Thymus (tissue), 11 donors: Measurements from ENCODE around the gene RS1. TPM values are rescaled to one million over a fixed set of nuclear protein-coding genes. Genes with fewer than 3 reads are reported as not detected.

Experiments used
- DNase-seq, 9 donors: peaks; one replicate each; pipeline ENCODE4 v3.0.0-alpha.2; 2013; ENCODE audit warnings: low spot score in 9 of 9, low read depth in 6 of 9, missing footprints in 1 of 9
- H3K27ac ChIP-seq, 2 donors: one replicate each; pipeline ENCODE4 v1.5.1; 2013; ENCODE audit warnings: control low read depth in 1 of 2, low read depth in 1 of 2, low read length in 1 of 2, mild to moderate bottlenecking in 1 of 2, moderate library complexity in 1 of 2
- H3K27me3 ChIP-seq, 2 donors: one replicate each; pipeline ENCODE4 v1.5.1; 2013; ENCODE audit warnings: low read length in 1 of 2; ENCODE audit not compliant: control insufficient read depth in 2 of 2, insufficient read depth in 1 of 2
- H3K36me3 ChIP-seq, 2 donors: one replicate each; pipeline ENCODE4 v1.5.1; 2013; ENCODE audit warnings: low read length in 1 of 2, mild to moderate bottlenecking in 1 of 2, moderate library complexity in 1 of 2; ENCODE audit not compliant: control insufficient read depth in 2 of 2, insufficient read depth in 2 of 2
- H3K4me1 ChIP-seq, 2 donors: one replicate each; pipeline ENCODE4 v1.5.1; 2013; ENCODE audit warnings: low read length in 2 of 2; ENCODE audit not compliant: control insufficient read depth in 2 of 2, insufficient read depth in 2 of 2
- H3K4me3 ChIP-seq, 2 donors: one replicate each; pipeline ENCODE4 v1.5.1; 2013; ENCODE audit warnings: low read length in 2 of 2, control low read depth in 1 of 2, mild to moderate bottlenecking in 1 of 2
- H3K9me3 ChIP-seq, 2 donors: one replicate each; pipeline ENCODE4 v1.5.1; 2013; ENCODE audit warnings: low read length in 1 of 2, mild to moderate bottlenecking in 1 of 2; ENCODE audit not compliant: control insufficient read depth in 2 of 2, insufficient read depth in 1 of 2
- WGBS: extraction: QIAGEN DNeasy Blood & Tissue Kit; methylation state at CpG from one replicate; pipeline ENCODE4 v1.1.7; 2013; 5-methylcytosine and 5-hydroxymethylcytosine counted together
- polyA plus RNA-seq: library from polyadenylated mRNA; stranded (reverse); fragments of 200-250 nt; gene quantifications from one replicate; pipeline ENCODE4 v1.2.3, GENCODE V29; 2013
- total RNA-seq: library from RNA; stranded (reverse); fragments of 120-200 nt; gene quantifications from one replicate; pipeline ENCODE4 v1.2.4, GENCODE V29; 2013
- donor health status: healthy.

Gene RS1
- total and polyA plus RNA-seq, 2 donors = 0.05 to 0.07 TPM

- H3K27me3 ChIP-seq = no peaks in the 10 kb centered on the region
- no peaks in the 10 kb centered on the region for H3K4me1 ChIP-seq
- H3K27ac ChIP-seq = no peak overlapping the region
- no peak for DNase-seq
- 95% methylated on average over 2 of the region's 2 CpGs for WGBS
- H3K9me3 ChIP-seq = no peaks in the 10 kb centered on the region
- no peaks in the 10 kb centered on the region for H3K36me3 ChIP-seq
- no peak overlapping the region for H3K4me3 ChIP-seq
Measured at GRCh38 chrX:18591834-18592233, 80.1 kb downstream of the RS1 start.

Other genes with a start within 250 kb of the RS1 start
- gene CDKL5, start 246.5 kb downstream of the RS1 start, total RNA-seq = 4.5 TPM
- gene CDKL5, start 246.5 kb downstream of the RS1 start, polyA plus RNA-seq = 0.98 TPM
- 0.28 TPM for gene PPEF1, start 35.5 kb upstream of the RS1 start, total RNA-seq
- gene PPEF1, start 35.5 kb upstream of the RS1 start, polyA plus RNA-seq = 1.1 TPM